ENCODE measurements around the gene ADGRB2.

Gene ADGRB2, protein sequence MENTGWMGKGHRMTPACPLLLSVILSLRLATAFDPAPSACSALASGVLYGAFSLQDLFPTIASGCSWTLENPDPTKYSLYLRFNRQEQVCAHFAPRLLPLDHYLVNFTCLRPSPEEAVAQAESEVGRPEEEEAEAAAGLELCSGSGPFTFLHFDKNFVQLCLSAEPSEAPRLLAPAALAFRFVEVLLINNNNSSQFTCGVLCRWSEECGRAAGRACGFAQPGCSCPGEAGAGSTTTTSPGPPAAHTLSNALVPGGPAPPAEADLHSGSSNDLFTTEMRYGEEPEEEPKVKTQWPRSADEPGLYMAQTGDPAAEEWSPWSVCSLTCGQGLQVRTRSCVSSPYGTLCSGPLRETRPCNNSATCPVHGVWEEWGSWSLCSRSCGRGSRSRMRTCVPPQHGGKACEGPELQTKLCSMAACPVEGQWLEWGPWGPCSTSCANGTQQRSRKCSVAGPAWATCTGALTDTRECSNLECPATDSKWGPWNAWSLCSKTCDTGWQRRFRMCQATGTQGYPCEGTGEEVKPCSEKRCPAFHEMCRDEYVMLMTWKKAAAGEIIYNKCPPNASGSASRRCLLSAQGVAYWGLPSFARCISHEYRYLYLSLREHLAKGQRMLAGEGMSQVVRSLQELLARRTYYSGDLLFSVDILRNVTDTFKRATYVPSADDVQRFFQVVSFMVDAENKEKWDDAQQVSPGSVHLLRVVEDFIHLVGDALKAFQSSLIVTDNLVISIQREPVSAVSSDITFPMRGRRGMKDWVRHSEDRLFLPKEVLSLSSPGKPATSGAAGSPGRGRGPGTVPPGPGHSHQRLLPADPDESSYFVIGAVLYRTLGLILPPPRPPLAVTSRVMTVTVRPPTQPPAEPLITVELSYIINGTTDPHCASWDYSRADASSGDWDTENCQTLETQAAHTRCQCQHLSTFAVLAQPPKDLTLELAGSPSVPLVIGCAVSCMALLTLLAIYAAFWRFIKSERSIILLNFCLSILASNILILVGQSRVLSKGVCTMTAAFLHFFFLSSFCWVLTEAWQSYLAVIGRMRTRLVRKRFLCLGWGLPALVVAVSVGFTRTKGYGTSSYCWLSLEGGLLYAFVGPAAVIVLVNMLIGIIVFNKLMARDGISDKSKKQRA (N-terminal part only)

DNA sequence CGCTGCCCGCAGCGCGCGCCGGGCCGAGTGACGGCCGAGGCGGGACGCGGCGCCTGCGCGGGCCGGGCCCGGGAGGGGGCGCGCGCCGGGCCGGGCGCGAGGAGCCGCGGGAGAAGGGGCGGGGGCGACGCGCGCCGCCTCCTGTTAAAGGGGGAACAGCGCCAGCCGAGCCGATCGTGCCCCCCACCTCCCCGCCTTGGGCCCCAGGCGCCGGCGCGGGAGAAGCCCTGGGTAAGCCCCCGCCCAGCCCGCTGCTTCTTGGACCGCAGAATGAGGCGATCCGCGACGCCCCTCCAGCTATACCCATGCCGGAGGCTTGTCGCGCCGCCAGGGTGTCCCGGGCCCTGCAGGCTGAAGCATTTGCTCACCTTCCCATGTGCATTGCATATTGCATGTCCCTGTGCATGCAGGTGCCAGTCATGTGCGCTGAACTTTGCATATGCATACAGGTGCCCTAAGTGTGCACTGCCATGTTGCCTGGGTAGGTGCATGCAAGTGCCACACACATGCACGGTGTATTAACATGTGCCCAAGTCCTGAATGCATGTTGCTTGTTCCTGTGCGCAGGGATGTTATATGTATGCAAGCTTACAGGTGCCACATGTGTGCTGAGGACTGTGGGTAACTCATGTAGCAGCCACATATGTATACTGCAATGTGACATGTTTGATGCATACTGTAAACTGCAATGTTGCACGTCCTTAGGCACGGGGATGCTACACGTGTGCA is at the start of gene ADGRB2:
Gene ADGRB2, minus strand, starts transcription at position 29 of the 729 bp plus-strand sequence. CDS start 7,119 bp downstream, outside the sequence.
- peak within 1 kb of the TSS; percentile 39; the same call in 1 of the 2 replicates for H3K27ac ChIP-seq (ENCODE audit: extremely low read depth, low read depth, low read length)
- no peaks in the 10 kb centered on the region; the same call in 1 of the 2 replicates for H3K4me1 ChIP-seq (ENCODE audit: control insufficient read depth, insufficient read depth, low read length)
- POLR2A ChIA-PET: interaction anchor here (1.4 kb wide), 1 partner anchor 25 kb away, joined by 7 read pairs; no protein-coding TSS in a partner anchor
- no peak for TF ChIP-seq TCF7L2 (IDR thresholded peaks at IDR 0.05; ENCODE audit: borderline replicate concordance, low read depth, low read length)
- TF ChIP-seq PRDM1 (tag by site-specific recombination; IDR thresholded peaks at IDR 0.05): no peak
- TF ChIP-seq, protein P1, sequence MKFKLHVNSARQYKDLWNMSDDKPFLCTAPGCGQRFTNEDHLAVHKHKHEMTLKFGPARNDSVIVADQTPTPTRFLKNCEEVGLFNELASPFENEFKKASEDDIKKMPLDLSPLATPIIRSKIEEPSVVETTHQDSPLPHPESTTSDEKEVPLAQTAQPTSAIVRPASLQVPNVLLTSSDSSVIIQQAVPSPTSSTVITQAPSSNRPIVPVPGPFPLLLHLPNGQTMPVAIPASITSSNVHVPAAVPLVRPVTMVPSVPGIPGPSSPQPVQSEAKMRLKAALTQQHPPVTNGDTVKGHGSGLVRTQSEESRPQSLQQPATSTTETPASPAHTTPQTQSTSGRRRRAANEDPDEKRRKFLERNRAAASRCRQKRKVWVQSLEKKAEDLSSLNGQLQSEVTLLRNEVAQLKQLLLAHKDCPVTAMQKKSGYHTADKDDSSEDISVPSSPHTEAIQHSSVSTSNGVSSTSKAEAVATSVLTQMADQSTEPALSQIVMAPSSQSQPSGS (tag by site-specific recombination; IDR thresholded peaks at IDR 0.05; ENCODE audit: low read depth): no peak
- TF ChIP-seq ZNF48 (tag by site-specific recombination; IDR thresholded peaks at IDR 0.05): no peak
- TF ChIP-seq ZFP37 (tag by site-specific recombination; IDR thresholded peaks at IDR 0.05): no peak
- TF ChIP-seq HOXC10 (CRISPR knock-in tag; IDR thresholded peaks at IDR 0.05): no peak
- TF ChIP-seq, protein P2, sequence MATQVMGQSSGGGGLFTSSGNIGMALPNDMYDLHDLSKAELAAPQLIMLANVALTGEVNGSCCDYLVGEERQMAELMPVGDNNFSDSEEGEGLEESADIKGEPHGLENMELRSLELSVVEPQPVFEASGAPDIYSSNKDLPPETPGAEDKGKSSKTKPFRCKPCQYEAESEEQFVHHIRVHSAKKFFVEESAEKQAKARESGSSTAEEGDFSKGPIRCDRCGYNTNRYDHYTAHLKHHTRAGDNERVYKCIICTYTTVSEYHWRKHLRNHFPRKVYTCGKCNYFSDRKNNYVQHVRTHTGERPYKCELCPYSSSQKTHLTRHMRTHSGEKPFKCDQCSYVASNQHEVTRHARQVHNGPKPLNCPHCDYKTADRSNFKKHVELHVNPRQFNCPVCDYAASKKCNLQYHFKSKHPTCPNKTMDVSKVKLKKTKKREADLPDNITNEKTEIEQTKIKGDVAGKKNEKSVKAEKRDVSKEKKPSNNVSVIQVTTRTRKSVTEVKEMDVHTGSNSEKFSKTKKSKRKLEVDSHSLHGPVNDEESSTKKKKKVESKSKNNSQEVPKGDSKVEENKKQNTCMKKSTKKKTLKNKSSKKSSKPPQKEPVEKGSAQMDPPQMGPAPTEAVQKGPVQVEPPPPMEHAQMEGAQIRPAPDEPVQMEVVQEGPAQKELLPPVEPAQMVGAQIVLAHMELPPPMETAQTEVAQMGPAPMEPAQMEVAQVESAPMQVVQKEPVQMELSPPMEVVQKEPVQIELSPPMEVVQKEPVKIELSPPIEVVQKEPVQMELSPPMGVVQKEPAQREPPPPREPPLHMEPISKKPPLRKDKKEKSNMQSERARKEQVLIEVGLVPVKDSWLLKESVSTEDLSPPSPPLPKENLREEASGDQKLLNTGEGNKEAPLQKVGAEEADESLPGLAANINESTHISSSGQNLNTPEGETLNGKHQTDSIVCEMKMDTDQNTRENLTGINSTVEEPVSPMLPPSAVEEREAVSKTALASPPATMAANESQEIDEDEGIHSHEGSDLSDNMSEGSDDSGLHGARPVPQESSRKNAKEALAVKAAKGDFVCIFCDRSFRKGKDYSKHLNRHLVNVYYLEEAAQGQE (tag by site-specific recombination; IDR thresholded peaks at IDR 0.05): no peak
- no peak for TF ChIP-seq ZNF621 (tag by site-specific recombination; IDR thresholded peaks at IDR 0.05)
- no peak for TF ChIP-seq ZNF155 (tag by site-specific recombination; IDR thresholded peaks at IDR 0.05)
- no peak for TF ChIP-seq ZNF777 (tag by site-specific recombination; IDR thresholded peaks at IDR 0.05; ENCODE audit: borderline replicate concordance)
- TF ChIP-seq, protein P3, sequence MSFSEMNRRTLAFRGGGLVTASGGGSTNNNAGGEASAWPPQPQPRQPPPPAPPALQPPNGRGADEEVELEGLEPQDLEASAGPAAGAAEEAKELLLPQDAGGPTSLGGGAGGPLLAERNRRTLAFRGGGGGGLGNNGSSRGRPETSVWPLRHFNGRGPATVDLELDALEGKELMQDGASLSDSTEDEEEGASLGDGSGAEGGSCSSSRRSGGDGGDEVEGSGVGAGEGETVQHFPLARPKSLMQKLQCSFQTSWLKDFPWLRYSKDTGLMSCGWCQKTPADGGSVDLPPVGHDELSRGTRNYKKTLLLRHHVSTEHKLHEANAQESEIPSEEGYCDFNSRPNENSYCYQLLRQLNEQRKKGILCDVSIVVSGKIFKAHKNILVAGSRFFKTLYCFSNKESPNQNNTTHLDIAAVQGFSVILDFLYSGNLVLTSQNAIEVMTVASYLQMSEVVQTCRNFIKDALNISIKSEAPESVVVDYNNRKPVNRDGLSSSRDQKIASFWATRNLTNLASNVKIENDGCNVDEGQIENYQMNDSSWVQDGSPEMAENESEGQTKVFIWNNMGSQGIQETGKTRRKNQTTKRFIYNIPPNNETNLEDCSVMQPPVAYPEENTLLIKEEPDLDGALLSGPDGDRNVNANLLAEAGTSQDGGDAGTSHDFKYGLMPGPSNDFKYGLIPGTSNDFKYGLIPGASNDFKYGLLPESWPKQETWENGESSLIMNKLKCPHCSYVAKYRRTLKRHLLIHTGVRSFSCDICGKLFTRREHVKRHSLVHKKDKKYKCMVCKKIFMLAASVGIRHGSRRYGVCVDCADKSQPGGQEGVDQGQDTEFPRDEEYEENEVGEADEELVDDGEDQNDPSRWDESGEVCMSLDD (tag by site-specific recombination; IDR thresholded peaks at IDR 0.05): peak; percentile 51; the same call in 1 of the 2 replicates
- TF ChIP-seq ZNF623 (tag by site-specific recombination; IDR thresholded peaks at IDR 0.05): no peak
- TF ChIP-seq, protein P4, sequence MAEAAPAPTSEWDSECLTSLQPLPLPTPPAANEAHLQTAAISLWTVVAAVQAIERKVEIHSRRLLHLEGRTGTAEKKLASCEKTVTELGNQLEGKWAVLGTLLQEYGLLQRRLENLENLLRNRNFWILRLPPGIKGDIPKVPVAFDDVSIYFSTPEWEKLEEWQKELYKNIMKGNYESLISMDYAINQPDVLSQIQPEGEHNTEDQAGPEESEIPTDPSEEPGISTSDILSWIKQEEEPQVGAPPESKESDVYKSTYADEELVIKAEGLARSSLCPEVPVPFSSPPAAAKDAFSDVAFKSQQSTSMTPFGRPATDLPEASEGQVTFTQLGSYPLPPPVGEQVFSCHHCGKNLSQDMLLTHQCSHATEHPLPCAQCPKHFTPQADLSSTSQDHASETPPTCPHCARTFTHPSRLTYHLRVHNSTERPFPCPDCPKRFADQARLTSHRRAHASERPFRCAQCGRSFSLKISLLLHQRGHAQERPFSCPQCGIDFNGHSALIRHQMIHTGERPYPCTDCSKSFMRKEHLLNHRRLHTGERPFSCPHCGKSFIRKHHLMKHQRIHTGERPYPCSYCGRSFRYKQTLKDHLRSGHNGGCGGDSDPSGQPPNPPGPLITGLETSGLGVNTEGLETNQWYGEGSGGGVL (tag by site-specific recombination; IDR thresholded peaks at IDR 0.05): peak; percentile 86
- TF ChIP-seq, protein P5, sequence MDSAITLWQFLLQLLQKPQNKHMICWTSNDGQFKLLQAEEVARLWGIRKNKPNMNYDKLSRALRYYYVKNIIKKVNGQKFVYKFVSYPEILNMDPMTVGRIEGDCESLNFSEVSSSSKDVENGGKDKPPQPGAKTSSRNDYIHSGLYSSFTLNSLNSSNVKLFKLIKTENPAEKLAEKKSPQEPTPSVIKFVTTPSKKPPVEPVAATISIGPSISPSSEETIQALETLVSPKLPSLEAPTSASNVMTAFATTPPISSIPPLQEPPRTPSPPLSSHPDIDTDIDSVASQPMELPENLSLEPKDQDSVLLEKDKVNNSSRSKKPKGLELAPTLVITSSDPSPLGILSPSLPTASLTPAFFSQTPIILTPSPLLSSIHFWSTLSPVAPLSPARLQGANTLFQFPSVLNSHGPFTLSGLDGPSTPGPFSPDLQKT (IDR thresholded peaks at IDR 0.05; ENCODE audit: borderline replicate concordance, low read depth, low read length): no peak
- no peak for TF ChIP-seq MYNN (tag by site-specific recombination; IDR thresholded peaks at IDR 0.05; ENCODE audit: borderline replicate concordance)
- no peak for TF ChIP-seq ZNF138 (tag by site-specific recombination; IDR thresholded peaks at IDR 0.05; ENCODE audit: borderline replicate concordance)
- TF ChIP-seq ZNF473 (tag by site-specific recombination; IDR thresholded peaks at IDR 0.05): no peak
- TF ChIP-seq, protein P6, sequence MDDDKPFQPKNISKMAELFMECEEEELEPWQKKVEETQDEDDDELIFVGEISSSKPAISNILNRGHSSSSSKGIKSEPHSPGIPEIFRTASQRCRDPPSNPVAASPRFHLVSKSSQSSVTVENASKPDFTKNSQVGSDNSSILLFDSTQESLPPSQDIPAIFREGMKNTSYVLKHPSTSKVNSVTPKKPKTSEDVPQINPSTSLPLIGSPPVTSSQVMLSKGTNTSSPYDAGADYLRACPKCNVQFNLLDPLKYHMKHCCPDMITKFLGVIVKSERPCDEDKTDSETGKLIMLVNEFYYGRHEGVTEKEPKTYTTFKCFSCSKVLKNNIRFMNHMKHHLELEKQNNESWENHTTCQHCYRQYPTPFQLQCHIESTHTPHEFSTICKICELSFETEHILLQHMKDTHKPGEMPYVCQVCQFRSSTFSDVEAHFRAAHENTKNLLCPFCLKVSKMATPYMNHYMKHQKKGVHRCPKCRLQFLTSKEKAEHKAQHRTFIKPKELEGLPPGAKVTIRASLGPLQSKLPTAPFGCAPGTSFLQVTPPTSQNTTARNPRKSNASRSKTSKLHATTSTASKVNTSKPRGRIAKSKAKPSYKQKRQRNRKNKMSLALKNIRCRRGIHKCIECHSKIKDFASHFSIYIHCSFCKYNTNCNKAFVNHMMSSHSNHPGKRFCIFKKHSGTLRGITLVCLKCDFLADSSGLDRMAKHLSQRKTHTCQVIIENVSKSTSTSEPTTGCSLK (tag by site-specific recombination; IDR thresholded peaks at IDR 0.05): no peak

More for the DNA sequence above, at the start of gene ADGRB2:
- Histone ChIP-seq H3K36me3 (ENCODE audit: control insufficient read depth in 2 of 2, insufficient read depth in 1 of 2, low read length in 2 of 2) (no peaks in the 10 kb centered on the region), H3K9me3 (ENCODE audit: control insufficient read depth, insufficient read depth, low read depth, low read length) (no peaks in the 10 kb centered on the region), H3K4me3 (ENCODE audit: low read depth, low read length) (peak within 1 kb of the TSS; percentile 50)
- CTCF ChIA-PET: interaction anchor here (1.0 to 7.0 kb wide), 3 partner anchors 19 to 201 kb away, joined by 6 to 51 read pairs (median 6); no protein-coding TSS in a partner anchor
